ENCODE results near the gene ASTE1.

Gene ASTE1

GRCh38 chr3:131036200-131036816 lies 9.7 kb upstream of the ASTE1 start:
- DNase-seq: no peak
- TF ChIP-seq GATA1 (IDR thresholded peaks at IDR 0.05; ENCODE audit: low read depth, low read length): no peak
- TF ChIP-seq POLR2A (IDR thresholded peaks at IDR 0.05; ENCODE audit: low read length): no peak

DNA sequence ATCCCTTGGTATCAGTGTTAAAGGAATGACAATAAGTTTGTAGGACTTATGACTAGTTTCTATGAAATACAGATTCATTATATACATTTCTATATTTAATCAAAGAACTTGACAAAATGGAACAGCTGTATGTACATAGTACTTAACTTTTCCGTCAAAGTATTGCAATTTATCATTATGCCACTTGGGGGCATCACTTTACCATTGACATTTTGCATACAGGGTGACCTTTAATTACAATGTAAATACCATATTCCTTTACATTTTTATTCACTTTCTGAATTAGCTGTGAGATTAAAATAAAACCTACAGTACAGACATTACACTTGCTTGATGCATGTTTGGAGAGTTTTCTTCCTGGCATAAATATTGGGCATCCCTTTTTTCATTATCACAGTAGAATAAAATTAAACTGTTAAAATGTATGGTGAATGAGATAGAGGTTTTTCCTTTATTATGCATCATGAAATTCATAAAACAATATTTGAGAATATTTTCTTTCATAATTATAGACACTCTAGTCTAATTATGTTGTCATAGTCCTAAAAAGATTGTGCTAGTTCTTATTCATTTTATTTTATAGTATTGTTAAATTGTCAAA lies 7.0 kb upstream of the ASTE1 start:
- TF ChIP-seq POLR2A (IDR thresholded peaks at IDR 0.05; ENCODE audit: low read length): no peak
- TF ChIP-seq GATA1 (IDR thresholded peaks at IDR 0.05; ENCODE audit: low read depth, low read length): no peak
- DNase-seq: peak; percentile 60 to 75

DNA sequence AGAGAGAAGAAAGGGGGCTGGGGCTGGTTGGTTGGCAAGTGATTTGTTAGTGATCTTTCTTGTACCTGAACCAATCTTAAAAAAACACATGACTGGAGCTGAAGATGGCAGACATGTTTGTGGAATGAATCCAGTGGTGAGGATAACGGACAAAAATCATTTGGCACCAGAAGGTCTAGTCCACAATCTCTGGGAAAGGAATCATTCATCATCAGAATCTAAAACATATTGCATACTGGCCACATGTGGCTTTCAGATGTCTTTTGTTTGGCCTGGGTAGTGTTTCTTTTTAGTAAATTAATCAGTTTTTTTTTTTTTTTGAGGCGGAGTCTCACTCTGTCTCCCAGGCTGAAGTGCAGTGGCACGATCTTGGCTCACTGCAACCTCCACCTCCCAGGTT lies 5.0 kb upstream of the ASTE1 start:
- no peak for DNase-seq
- TF ChIP-seq GATA1 (IDR thresholded peaks at IDR 0.05; ENCODE audit: low read depth, low read length): no peak
- TF ChIP-seq POLR2A (IDR thresholded peaks at IDR 0.05; ENCODE audit: low read length): no peak

GRCh38 chr3:131028844-131029243 lies 2.2 kb upstream of the ASTE1 start:
- no peak for DNase-seq
- TF ChIP-seq POLR2A (IDR thresholded peaks at IDR 0.05; ENCODE audit: low read length) (no peak), GATA1 (IDR thresholded peaks at IDR 0.05; ENCODE audit: low read depth, low read length) (no peak)

DNA sequence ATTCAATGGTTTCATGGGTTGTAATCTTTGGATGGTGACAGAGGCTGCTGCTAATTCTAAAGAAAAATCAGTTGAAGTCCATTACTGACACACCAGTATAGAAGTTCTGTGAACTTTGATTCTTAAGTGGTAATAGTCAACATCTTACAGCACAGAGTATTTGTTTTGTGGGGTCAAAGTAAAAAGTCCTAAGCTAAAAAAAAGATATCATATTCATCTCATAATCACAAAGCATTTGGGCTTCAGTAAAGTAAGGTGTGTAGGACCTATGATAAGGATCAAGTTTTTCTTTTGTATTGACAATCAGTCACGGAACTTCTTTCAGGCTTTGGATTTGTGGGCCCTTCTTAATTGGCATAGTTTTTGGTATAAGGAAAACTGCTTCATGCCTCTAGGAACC lies 1.1 kb downstream of the ASTE1 start:
- TF ChIP-seq POLR2A (IDR thresholded peaks at IDR 0.05; ENCODE audit: low read length): no peak
- TF ChIP-seq GATA1 (IDR thresholded peaks at IDR 0.05; ENCODE audit: low read depth, low read length): no peak
- no peak for DNase-seq

GRCh38 chr3:131020122-131020693 lies 6.4 kb downstream of the ASTE1 start:
- no peak for TF ChIP-seq GATA1 (IDR thresholded peaks at IDR 0.05; ENCODE audit: low read depth, low read length)
- TF ChIP-seq POLR2A (IDR thresholded peaks at IDR 0.05; ENCODE audit: low read length): no peak
- DNase-seq: peak; percentile 12 to 27

DNA sequence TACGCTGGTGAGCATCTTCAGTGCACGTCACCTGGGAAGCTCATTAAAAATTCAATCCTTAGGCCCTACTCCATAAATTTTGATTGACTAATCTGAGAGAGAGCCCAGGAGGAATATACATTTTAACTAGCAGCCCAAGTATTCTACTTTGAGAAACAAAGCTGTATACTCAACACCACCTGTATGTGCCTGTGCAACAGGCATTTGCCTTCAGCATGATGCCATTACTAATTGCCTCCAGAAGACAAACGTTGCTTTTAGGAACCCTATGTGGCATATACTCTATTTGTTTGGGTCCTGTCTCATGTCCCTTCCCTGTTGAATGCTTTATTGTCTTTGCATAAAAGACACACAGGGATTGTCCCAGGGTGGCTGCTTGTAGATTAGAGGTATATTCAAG lies 7.7 kb downstream of the ASTE1 start:
- no peak for DNase-seq
- TF ChIP-seq GATA1 (IDR thresholded peaks at IDR 0.05; ENCODE audit: low read depth, low read length) (no peak), POLR2A (IDR thresholded peaks at IDR 0.05; ENCODE audit: low read length) (no peak)

GRCh38 chr3:131009698-131010097 lies 16.9 kb downstream of the ASTE1 start:
- no peak for TF ChIP-seq GATA1 (IDR thresholded peaks at IDR 0.05; ENCODE audit: low read depth, low read length)
- TF ChIP-seq POLR2A (IDR thresholded peaks at IDR 0.05; ENCODE audit: low read length): no peak
- no peak for DNase-seq

DNA sequence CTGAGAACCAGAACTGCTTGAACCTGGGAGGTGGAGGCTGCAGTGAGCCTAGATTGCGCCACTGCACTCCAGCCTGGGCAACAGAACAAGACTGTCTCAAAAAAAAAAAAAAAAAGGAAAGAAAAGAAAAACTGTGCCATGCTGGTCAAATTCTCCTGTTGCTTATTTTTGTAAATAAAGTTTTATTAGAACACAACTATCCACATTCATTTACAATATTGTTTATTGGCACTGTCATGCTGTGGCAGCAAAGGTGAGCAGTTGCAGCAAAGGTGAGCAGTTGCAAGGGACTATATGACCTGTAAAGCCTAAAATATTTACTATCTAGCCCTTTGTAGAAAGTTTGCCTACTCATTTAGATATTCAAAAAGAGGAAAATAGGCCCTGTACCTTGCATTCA lies 18.3 kb downstream of the ASTE1 start:
- TF ChIP-seq GATA1 (IDR thresholded peaks at IDR 0.05; ENCODE audit: low read depth, low read length): no peak
- TF ChIP-seq POLR2A (IDR thresholded peaks at IDR 0.05; ENCODE audit: low read length): no peak
- no peak for DNase-seq

DNA sequence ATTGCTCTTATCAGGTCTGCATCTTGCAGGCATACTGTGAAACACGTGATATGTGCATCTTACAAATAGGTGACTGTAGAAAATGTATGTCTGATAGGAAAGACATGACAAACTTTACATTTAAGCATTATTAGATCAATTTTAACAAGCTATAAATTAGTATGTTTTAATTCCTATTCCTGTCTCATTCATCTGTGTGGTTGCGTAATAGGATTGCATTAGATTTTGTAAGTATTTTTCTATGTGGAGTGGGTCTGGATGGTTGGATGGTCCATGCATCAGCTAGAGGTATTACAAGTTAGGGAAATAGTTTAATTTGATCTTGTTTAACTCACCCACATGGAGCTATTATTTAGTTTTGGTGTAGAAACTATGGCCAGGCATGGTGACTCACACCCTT lies 18.8 kb downstream of the ASTE1 start:
- no peak for TF ChIP-seq GATA1 (IDR thresholded peaks at IDR 0.05; ENCODE audit: low read depth, low read length)
- DNase-seq: no peak

DNA sequence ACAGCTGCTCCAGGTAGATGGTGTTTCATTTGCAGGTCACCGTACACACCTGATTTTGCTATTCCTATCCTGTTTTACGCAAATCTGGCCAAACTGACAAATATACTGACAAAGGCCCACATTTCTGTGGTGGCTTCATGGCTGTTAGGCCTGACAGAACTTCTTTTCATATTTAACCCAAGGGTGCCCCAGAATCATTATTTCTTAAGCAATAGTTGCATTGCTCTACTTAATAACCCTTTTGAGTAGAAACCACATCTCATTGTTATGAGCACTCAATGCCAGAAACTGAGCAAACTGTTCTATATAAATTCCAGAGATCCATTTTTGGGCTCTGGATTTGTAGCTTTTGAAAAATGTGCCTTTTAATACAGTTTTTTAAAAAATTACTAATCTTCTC lies 19.4 kb downstream of the ASTE1 start:
- no peak for DNase-seq

DNA sequence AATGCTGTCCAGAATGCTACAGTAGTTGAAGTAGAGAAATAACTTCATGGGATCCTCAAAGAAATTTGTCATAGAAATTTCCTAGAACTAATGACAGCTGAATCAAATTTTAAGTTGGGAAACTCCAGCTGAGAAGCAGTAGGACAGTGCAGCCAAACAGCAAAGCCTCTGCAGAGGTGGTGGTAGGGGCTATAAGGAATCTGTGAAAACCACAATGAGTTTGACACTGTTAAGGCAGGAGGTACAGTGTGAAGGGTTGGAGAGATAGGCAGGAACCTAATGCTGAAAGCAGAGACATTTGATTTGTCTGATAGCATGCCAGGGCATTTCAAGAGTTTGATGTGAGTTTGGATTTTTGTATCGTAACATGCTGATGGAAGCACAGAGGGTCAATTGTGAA lies 22.0 kb downstream of the ASTE1 start:
- no peak for TF ChIP-seq POLR2A (IDR thresholded peaks at IDR 0.05; ENCODE audit: low read length)
- no peak for DNase-seq

More for the DNA sequence above, 19.4 kb downstream of the ASTE1 start:
- TF ChIP-seq GATA1 (IDR thresholded peaks at IDR 0.05; ENCODE audit: low read depth, low read length) (no peak), POLR2A (IDR thresholded peaks at IDR 0.05; ENCODE audit: low read length) (no peak)

- no peak for TF ChIP-seq POLR2A (IDR thresholded peaks at IDR 0.05; ENCODE audit: low read length)
- DNase-seq: no peak
These were observed 25.6 kb downstream of the ASTE1 start for GRCh38 chr3:131001071-131001470.

GRCh38 chr3:130997289-130997688 lies 29.3 kb downstream of the ASTE1 start:
- TF ChIP-seq POLR2A (IDR thresholded peaks at IDR 0.05; ENCODE audit: low read length) (no peak), GATA1 (IDR thresholded peaks at IDR 0.05; ENCODE audit: low read depth, low read length) (no peak)
- peak in 1 of 2 experiments; percentile 10 for DNase-seq

DNA sequence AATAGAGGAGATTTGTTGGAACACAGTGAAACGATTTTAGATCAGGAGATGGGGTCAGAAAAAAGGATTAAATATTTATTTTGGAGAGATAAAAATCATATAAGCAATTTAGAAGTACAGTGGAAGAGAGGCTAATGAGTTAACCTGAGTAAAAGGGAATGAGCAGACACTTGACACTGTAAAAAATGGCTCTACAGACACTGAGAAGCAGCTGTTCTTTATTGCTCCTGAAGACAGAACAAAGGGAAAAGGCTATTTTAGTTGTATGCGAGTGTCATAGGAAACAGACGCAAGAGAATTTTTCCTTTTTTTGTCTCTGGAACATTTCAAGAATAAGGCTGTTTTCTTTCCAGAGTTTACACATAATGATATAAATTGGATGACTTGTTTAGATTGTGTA lies 34.3 kb downstream of the ASTE1 start:
- TF ChIP-seq POLR2A (IDR thresholded peaks at IDR 0.05; ENCODE audit: low read length) (no peak), GATA1 (IDR thresholded peaks at IDR 0.05; ENCODE audit: low read depth, low read length) (no peak)
- DNase-seq: no peak
